Subcutaneous adipose tissue (tissue), 4 donors: Measurements from ENCODE around the gene MCC. TPM values are rescaled to one million over a fixed set of nuclear protein-coding genes. Genes with fewer than 3 reads are reported as not detected.

Experiments
- total RNA-seq, 4 donors: library from RNA; depleted of rRNA; stranded (reverse); fragments of >200 nt; gene quantifications; one replicate each; pipeline ENCODE4 v1.1.0, GENCODE V29; 2016
- TF ChIP-seq, protein P1 (sequence below): fragments of 450-650 bp; IDR thresholded peaks from one replicate; pipeline ENCODE4 v1.5.1; 2016; ENCODE audit warnings: low read depth, mild to moderate bottlenecking, control low read depth, antibody characterized with exemption, moderate library complexity

MCC gene
- total RNA-seq, 4 donors from 2014 or later, result 15.0 to 57.3 (median 23.7) TPM

DNA sequence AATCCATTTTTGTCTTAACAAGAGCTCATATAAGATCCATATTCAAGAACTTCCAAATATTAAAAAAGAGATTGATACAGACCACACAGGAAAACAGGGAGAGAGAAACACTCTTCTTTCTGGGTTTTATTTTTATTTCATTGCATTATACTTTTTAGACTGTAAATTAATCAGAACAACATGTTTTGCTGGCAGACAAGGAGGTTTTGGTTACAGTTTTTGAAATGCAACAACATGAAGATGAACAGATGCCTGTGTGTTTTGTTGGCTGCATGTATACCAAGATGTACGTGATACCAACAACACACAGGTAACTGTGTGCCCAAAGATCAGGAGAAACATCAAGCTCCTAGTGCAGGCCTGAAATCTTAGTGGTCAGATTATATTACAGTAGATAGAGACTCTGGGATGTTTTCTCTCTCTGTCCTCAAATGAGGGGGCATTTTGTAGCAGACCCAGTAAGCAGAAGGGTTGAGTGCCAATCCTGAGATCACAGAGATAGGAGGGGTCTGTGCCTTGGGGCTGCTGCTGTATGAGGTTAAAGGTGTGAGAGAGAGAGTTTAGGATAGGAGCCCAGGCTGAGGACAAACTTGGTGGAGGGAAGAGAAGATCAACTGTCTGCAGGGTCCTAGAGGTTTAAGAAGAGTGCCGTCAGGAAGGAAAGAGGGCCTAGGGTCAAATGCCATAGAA is 359.5 kb downstream of the MCC start:
- TF ChIP-seq, protein P1, sequence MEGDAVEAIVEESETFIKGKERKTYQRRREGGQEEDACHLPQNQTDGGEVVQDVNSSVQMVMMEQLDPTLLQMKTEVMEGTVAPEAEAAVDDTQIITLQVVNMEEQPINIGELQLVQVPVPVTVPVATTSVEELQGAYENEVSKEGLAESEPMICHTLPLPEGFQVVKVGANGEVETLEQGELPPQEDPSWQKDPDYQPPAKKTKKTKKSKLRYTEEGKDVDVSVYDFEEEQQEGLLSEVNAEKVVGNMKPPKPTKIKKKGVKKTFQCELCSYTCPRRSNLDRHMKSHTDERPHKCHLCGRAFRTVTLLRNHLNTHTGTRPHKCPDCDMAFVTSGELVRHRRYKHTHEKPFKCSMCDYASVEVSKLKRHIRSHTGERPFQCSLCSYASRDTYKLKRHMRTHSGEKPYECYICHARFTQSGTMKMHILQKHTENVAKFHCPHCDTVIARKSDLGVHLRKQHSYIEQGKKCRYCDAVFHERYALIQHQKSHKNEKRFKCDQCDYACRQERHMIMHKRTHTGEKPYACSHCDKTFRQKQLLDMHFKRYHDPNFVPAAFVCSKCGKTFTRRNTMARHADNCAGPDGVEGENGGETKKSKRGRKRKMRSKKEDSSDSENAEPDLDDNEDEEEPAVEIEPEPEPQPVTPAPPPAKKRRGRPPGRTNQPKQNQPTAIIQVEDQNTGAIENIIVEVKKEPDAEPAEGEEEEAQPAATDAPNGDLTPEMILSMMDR, result no peak

DNA sequence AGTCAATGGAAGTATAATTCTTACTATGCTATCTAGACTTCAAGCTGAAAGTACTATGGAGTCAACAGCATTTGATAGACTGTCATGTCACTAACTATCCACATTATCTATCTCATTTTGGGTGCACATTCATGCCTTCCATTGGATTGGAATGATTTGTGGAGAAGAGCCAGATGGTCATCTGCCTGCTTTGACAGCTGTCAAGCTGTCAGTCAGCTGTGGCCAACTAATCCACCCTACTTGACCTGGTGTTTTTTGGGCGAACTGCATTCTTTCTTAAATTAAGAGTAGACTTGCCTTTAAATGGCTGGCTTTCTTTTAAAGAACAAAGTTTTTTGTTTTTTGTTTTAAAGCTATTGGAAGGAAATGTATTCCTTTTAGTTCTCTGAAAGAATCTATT is 360.2 kb downstream of the MCC start:
- TF ChIP-seq, protein P1, result no peak

DNA sequence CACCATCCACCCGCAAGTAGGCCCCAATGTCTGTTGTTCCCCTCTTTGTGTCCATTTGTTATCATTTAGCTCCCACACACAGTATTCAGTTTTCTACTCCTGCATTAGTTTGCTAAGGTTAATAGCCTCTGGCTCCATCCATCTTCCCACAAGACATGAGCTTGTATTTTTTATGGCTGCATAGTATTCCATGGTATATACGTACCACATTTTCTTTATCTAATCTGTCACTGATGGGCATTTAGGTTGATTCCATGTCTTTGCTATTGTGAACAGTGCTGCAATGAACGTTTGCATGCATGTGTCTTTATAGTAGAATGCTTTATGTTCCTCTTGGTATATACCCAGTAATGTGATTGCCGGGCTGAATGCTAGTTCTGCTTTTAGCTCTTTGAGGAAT is 361.2 kb downstream of the MCC start:
- TF ChIP-seq, protein P1, result no peak

DNA sequence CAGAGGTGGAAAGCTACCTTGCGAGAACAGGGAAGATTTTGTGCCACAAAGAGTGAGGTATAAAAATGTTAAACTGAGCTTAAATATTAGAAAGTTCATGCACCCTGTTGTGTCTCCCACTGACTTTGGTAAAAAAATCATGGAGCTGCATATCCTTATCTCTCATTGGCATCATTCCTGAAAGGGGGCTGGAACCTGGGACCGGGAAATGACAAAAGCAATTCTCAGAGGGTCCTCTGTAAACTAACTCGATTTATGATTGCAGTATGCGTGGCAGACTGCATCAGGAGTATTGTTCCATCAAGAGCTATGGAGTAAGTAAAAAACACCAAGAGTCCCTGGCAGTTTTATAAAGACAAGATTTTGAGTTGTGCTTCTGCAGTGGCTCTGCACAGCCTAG is 362.9 kb downstream of the MCC start:
- TF ChIP-seq, protein P1, result no peak

DNA sequence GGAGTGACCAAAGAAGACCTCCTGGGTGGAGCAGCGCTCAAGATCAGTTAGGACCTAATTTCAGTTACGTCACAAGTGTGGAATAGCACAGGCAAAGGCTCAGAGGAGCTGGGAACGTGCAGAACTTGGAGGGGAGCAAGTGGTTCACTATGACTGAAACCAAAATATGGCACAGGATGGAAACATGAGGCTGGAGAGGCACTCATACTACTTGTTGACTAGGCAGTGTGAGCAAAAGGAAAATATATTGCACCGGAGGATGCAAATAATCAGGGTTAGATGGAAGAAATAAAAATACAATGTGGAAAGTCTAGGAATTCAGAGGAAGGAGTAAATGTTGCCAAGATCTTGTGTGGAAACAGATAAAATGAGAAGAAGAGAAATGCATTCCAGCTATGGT is 363.3 kb downstream of the MCC start:
- TF ChIP-seq, protein P1, result no peak

DNA sequence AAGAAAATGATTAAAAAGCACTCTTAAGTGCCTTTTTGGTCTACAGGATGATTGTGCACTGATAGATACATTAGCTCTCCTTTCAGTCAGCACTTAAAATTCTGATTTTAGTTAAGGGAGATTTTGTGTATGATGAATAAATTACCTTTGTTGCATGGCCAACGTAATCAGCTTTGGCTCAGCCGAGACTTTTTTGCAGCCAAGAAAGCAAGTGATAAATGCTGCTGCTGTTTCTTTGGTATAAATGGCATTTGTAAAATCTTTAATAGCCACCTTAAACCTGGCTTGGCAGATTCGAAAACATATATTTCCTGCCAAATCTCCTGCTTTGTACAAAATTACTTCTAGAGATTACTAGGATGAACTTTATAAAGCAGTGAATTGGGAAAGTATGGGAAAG is 364.0 kb downstream of the MCC start:
- TF ChIP-seq, protein P1, result no peak

DNA sequence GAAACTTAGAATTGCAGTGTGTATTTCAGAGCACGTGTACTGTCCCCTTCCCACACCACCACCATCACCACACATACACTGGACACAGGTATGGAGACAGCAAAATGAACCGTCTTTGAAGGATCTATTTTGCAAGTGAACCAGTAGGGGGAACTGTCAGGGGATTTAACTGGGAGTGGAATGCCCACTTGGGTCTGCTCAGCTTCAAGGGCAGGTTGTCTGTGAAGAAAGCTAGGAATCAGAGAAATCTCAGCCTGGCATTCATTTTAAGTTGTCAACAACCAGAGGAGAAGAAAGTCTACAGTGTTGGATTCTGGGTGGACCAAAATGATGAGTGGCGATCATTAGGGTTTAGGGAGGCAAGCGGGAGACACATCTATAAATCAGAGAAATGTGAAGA is 364.6 kb downstream of the MCC start:
- TF ChIP-seq, protein P1, result no peak
